ENCODE results near the gene DHRSX.
"Not testable (repeated sequence)": the region's sequence is repeated elsewhere in the genome, so short reads cannot be mapped to it uniquely, and the experiment has no call there.

DHRSX gene

DNA sequence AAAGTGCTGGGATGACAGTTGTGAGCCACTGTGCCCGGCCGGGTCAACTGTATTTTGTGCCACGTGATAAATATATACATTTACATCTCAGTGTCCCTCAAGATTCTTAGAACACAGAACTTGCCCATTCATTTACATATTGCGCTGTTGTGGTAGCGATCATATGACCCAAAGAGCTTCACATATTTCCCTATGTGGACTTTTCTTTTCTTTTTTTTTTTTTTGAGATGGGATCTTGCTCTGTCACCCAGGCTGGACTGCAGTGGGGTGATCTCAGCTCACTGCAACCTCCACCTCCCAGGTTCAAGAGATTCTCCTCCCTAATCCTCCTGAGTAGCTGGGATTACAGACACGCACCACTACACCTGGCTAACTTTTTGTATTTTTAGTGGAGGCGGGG, 180.7 kb downstream of the DHRSX start:
- H3K36me3 ChIP-seq (ENCODE audit: insufficient read depth, low read length) = no peaks in the 10 kb centered on the region
- no peak for TF ChIP-seq EZH2 (IDR thresholded peaks at IDR 0.05)
- no peak for TF ChIP-seq POLR2AphosphoS5 (IDR thresholded peaks at IDR 0.05; ENCODE audit: borderline replicate concordance, low read depth, low read length)
- no peak for TF ChIP-seq FOXP2 (optimal IDR thresholded peaks at IDR 0.05; ENCODE audit: control extremely low read depth, extremely low read length, insufficient read depth)
- H3K9ac ChIP-seq (ENCODE audit: insufficient read length) = no peak overlapping the region
- no peaks in the 10 kb centered on the region for H3K9me3 ChIP-seq (ENCODE audit: low read depth, low read length)
- no peak overlapping the region for H3K4me3 ChIP-seq
- DNase-seq (ENCODE audit: low read depth, low spot score) = no peak
- H3K27ac ChIP-seq = no peak overlapping the region

- Histone ChIP-seq H3K36me3 (ENCODE audit: insufficient read depth, low read length) (no peaks in the 10 kb centered on the region), H3K9me3 (ENCODE audit: low read depth, low read length) (no peaks in the 10 kb centered on the region), H3K9ac (ENCODE audit: insufficient read length) (no peak overlapping the region), H3K4me3 (no peak overlapping the region), H3K27ac (no peak overlapping the region)
- DNase-seq (ENCODE audit: low read depth, low spot score) = no peak
- TF ChIP-seq POLR2AphosphoS5 (IDR thresholded peaks at IDR 0.05; ENCODE audit: borderline replicate concordance, low read depth, low read length) = no peak
- no peak for TF ChIP-seq EZH2 (IDR thresholded peaks at IDR 0.05)
- TF ChIP-seq FOXP2 (optimal IDR thresholded peaks at IDR 0.05; ENCODE audit: control extremely low read depth, extremely low read length, insufficient read depth) = no peak
These were observed 182.4 kb downstream of the DHRSX start for GRCh38 chrX:2318371-2318770.

GRCh38 chrX:2317527-2318055, 183.2 kb downstream of the DHRSX start:
- no peak for DNase-seq (ENCODE audit: low read depth, low spot score)
- Histone ChIP-seq H3K27ac (no peak overlapping the region), H3K36me3 (ENCODE audit: insufficient read depth, low read length) (no peaks in the 10 kb centered on the region), H3K4me3 (no peak overlapping the region), H3K9me3 (ENCODE audit: low read depth, low read length) (no peaks in the 10 kb centered on the region), H3K9ac (ENCODE audit: insufficient read length) (no peak overlapping the region)
- TF ChIP-seq POLR2AphosphoS5 (IDR thresholded peaks at IDR 0.05; ENCODE audit: borderline replicate concordance, low read depth, low read length) = no peak
- no peak for TF ChIP-seq EZH2 (IDR thresholded peaks at IDR 0.05)
- TF ChIP-seq FOXP2 (optimal IDR thresholded peaks at IDR 0.05; ENCODE audit: control extremely low read depth, extremely low read length, insufficient read depth) = no peak

DNA sequence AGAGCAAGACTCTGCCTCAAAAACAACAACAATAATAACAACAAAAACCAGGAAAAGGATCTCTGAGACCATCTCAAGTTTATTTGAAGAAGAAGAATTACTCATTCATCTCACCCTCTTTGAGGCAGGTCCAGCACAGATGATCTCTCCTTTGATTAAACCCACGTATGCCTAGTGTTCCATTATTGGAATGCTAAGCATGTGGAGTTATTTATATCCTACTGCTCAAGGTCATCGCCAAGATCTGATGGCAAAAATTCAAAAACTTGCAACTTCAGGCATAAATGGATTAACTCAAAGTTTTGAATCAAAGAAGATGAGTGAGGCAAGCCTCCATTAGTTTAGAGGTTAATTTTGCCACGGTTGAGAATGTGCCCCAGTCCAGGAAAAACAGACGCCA, 184.2 kb downstream of the DHRSX start:
- Histone ChIP-seq H3K36me3 (ENCODE audit: insufficient read depth, low read length) (no peaks in the 10 kb centered on the region), H3K9ac (ENCODE audit: insufficient read length) (no peak overlapping the region), H3K27ac (no peak overlapping the region), H3K4me3 (no peak overlapping the region), H3K9me3 (ENCODE audit: low read depth, low read length) (no peaks in the 10 kb centered on the region)
- DNase-seq (ENCODE audit: low read depth, low spot score) = no peak
- TF ChIP-seq EZH2 (IDR thresholded peaks at IDR 0.05) (no peak), FOXP2 (optimal IDR thresholded peaks at IDR 0.05; ENCODE audit: control extremely low read depth, extremely low read length, insufficient read depth) (no peak), POLR2AphosphoS5 (IDR thresholded peaks at IDR 0.05; ENCODE audit: borderline replicate concordance, low read depth, low read length) (no peak)

- H3K9me3 ChIP-seq (ENCODE audit: low read depth, low read length) = no peaks in the 10 kb centered on the region
- no peak overlapping the region for H3K9ac ChIP-seq (ENCODE audit: insufficient read length)
- DNase-seq (ENCODE audit: low read depth, low spot score) = no peak
- no peaks in the 10 kb centered on the region for H3K36me3 ChIP-seq (ENCODE audit: insufficient read depth, low read length)
- no peak overlapping the region for H3K27ac ChIP-seq
- TF ChIP-seq EZH2 (IDR thresholded peaks at IDR 0.05) (no peak), FOXP2 (optimal IDR thresholded peaks at IDR 0.05; ENCODE audit: control extremely low read depth, extremely low read length, insufficient read depth) (no peak), POLR2AphosphoS5 (IDR thresholded peaks at IDR 0.05; ENCODE audit: borderline replicate concordance, low read depth, low read length) (no peak)
- no peak overlapping the region for H3K4me3 ChIP-seq
These were observed 185.3 kb downstream of the DHRSX start for GRCh38 chrX:2315434-2315833.

GRCh38 chrX:2314831-2315365, 185.9 kb downstream of the DHRSX start:
- DNase-seq (ENCODE audit: low read depth, low spot score) = no peak
- Histone ChIP-seq H3K9ac (ENCODE audit: insufficient read length) (no peak overlapping the region), H3K9me3 (ENCODE audit: low read depth, low read length) (no peaks in the 10 kb centered on the region), H3K27ac (no peak overlapping the region), H3K36me3 (ENCODE audit: insufficient read depth, low read length) (no peaks in the 10 kb centered on the region), H3K4me3 (no peak overlapping the region)
- TF ChIP-seq POLR2AphosphoS5 (IDR thresholded peaks at IDR 0.05; ENCODE audit: borderline replicate concordance, low read depth, low read length) (no peak), FOXP2 (optimal IDR thresholded peaks at IDR 0.05; ENCODE audit: control extremely low read depth, extremely low read length, insufficient read depth) (no peak), EZH2 (IDR thresholded peaks at IDR 0.05) (no peak)

- TF ChIP-seq FOXP2 (optimal IDR thresholded peaks at IDR 0.05; ENCODE audit: control extremely low read depth, extremely low read length, insufficient read depth) = no peak
- TF ChIP-seq POLR2AphosphoS5 (IDR thresholded peaks at IDR 0.05; ENCODE audit: borderline replicate concordance, low read depth, low read length) = no peak
- no peak for TF ChIP-seq EZH2 (IDR thresholded peaks at IDR 0.05)
- Histone ChIP-seq H3K4me3 (no peak overlapping the region), H3K9ac (ENCODE audit: insufficient read length) (no peak overlapping the region), H3K36me3 (ENCODE audit: insufficient read depth, low read length) (no peaks in the 10 kb centered on the region), H3K27ac (no peak overlapping the region), H3K9me3 (ENCODE audit: low read depth, low read length) (no peaks in the 10 kb centered on the region)
- no peak for DNase-seq (ENCODE audit: low read depth, low spot score)
These were observed 186.7 kb downstream of the DHRSX start for GRCh38 chrX:2313864-2314640.

- not testable (repeated sequence) for H3K9me3 ChIP-seq (ENCODE audit: low read depth, low read length); H3K36me3 ChIP-seq (ENCODE audit: insufficient read depth, low read length); DNase-seq (ENCODE audit: low read depth, low spot score); H3K27ac ChIP-seq; H3K9ac ChIP-seq (ENCODE audit: insufficient read length); H3K4me3 ChIP-seq
These were observed 188.7 kb downstream of the DHRSX start for GRCh38 chrX:2312061-2312591.

Measured in SK-N-MC (cell line).